Stimulated activated CD8-positive, alpha-beta memory T cell treated with anti-CD3 and anti-CD28 coated beads, Interleukin-2, amount 100 ng/mL, for 1 hour (primary cell): Measurements from ENCODE around the gene FANCI.
"Not testable (repeated sequence)": the region's sequence is repeated elsewhere in the genome, so short reads cannot be mapped to it uniquely, and the experiment has no call there.

Experiments used
- DNase-seq, 2 donors: peaks; one replicate each; pipeline ENCODE4 v3.0.0-alpha.2; 2020; ENCODE audit warnings: low read depth in 2 of 2

FANCI gene

GRCh38 chr15:89225588-89225987 is 18.2 kb upstream of the FANCI start:
- no peak for DNase-seq

- no peak for DNase-seq
Measured at GRCh38 chr15:89226359-89227221, 17.2 kb upstream of the FANCI start.

DNA sequence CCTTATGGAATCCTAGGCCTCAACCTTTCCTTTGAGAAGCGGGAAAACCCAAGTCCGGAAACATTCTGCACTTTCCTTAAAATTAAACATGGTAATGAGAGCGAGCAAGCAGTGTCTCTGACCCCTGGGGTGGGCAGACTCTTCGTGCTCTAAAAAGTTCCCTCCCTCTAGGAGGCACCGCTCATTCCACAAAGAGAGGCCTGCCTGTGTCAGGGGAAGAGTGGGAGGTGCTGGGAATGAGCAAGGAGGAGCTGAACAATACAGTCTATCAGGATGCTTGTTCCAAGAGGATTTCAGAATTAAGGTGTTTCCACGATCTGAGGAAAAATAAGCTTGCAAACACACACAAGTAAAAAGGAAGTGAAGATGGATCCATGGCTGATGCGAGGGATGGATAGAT is 16.4 kb upstream of the FANCI start:
- no peak for DNase-seq

DNA sequence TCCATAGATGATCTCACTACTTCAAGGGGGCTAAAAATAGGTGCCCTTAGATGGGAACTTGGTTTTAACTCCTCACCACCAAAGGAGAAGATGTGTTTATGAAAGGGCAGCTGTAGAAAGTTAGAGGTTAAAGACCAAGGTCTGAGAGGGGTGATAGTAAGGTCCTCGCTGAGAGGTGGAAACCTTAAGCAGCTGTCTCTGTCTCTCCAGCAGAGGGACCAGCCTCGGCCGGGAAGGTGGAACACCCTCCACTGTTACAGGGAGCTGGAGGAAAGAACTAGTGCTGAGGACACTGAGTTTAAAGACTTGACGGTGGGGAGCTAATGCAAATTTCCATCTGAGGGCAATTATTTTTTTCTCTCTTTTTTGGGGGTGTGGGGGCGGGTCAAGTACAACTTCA is 13.5 kb upstream of the FANCI start:
- DNase-seq: no peak

GRCh38 chr15:89231832-89232231 is 11.9 kb upstream of the FANCI start:
- DNase-seq: no peak

DNA sequence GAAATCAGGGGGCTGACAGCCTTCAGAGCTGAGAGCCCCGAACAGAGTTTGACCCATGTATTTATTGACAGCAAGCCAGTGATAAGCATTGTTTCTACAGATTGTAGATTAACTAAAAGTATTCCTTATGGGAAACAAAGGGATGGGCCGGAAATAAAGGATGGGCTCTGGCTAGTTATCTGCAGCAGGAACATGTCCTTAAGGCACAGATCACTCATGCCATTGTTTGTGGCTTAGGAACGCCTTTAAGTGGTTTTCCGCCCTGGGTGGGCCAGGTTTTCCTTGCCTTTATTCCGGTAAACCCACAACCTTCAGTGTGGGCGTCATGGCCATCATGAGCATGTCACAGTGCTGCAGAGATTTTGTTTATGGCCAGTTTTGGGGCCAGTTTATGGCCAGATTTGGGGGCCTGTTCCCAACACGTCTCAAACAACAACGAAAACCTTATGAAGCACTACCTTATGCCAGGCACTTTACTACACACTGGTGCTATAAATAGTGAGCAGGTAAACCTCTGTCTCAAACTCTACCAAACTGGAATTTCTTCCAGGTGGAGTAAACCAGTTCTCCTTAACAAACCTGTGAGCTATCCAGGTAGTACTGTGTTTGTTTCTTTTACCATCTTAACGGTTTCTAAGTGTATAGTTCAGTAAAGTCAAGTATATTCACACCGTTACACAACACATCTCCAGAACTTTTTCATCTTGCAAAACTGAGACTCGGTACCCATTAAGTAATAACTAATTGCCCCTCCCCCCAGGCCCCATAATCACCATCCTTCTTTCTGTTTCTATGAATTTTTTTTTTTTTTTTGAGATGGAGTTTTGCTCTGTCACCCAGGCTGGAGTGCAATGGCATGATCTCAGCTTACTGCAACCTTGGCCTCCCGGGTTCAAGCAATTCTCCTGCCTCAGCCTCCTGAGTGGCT is 3.6 kb upstream of the FANCI start:
- DNase-seq: not testable (repeated sequence)

DNA sequence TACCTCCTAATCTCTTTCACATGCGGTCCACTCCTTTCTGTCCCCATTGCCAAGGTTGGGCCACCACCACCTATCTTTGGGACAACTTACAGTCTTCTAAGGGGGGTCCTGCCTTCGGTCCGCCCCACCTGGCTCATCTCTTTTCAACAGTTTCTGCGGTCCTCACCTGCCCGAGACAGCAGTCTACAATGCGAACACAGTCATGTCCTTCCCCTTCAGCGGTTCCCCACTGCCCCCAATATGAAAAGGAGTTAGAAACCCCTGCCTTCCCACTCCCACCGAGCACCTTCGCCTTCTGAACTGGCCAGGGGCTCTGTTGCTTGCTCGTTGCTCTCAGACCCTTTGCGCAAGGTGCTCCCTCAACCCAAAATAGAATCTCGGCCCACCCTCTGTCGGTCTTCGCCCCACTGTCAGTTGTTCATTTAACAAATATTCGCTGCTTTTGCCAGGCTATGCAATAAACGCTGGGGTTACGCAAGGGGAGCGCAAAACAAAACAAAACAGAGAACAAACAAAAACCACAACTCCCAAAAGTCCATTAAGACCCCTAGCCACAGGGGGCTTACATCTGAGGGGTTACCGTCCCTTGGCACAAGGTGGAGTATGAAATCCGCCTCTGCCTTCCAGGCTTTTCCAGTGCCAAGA is 611 bp upstream of the FANCI start:
- no peak for DNase-seq

- DNase-seq: no peak
Measured at GRCh38 chr15:89244574-89244903, 760 bp downstream of the FANCI start.

- no peak for DNase-seq
Measured at GRCh38 chr15:89247446-89247845, 3.7 kb downstream of the FANCI start.

- no peak for DNase-seq
Measured at GRCh38 chr15:89248584-89248983, 4.8 kb downstream of the FANCI start.

DNA sequence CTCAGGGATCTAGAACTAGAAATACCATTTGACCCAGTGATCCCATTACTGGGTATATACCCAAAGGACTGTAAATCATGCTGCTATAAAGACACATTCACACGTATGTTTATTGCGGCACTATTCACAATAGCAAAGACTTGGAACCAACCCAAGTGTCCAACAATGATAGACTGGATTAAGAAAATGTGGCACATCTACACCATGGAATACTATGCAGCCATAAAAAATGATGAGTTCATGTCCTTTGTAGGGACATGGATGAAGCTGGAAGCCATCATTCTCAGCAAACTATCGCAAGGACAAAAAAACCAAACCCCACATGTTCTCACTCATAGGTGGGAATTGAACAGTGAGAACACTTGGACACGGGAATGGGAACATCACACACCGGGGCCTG is 6.4 kb downstream of the FANCI start:
- DNase-seq: not testable (repeated sequence)

DNA sequence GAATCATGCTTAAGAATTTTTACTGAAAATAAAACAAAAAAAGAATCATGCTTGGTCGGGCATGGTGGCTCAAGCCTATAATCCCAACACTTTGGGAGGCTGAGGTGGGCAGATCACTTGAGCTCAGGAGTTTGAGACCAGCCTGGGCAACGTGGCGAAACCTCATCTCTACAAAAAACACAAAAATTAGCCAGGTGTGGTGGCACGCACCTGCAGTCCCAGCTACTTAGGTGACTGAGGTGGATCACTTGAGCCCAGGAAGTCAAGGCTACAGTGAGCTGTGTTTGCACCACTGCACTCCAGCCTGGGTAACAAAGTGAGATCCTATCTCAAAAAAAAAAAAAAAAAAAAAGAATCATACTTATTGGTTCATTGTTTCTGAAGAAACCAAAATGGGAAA is 33.5 kb downstream of the FANCI start:
- not testable (repeated sequence) for DNase-seq

GRCh38 chr15:89278307-89278706 is 34.5 kb downstream of the FANCI start:
- no peak for DNase-seq

DNA sequence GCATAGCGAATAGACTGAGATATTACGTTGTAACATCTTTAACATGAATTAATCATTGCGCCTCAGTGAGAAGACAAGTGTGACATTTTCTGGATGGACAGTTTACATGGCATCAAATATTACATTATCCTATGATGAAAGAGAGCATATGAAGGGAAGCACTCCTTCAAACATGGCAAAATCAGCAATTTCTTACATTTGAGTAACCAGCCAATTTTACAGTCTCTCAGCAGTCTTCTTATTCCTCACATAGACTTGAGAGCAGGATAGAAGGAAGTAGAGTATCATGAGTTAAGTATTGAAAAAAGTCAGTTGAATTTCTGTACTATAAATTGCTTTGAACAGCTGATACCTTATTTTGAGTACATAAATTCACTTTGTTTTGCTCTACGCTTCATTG is 38.9 kb downstream of the FANCI start:
- no peak for DNase-seq

- no peak for DNase-seq
Measured at GRCh38 chr15:89283201-89283600, 39.4 kb downstream of the FANCI start.

- no peak for DNase-seq
Measured at GRCh38 chr15:89291934-89292438, 48.2 kb downstream of the FANCI start.

DNA sequence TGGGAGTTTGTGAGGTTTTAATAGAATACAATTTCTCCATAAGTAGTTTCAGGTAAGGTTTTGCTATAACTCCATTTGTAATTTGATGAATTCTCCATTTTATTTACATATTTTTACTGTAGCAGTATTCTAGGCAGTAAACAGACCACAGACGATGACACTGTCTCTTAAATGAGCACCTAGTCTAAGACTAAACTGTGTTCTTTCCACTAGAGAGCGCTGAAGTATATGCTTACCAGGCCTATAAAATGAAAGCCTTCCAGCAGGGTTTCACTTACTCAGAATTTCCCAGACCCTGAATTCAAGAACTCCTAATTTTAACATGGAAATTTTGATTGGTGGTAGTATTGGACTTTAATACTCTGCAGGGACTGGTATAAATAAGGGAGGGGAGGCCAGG is 49.2 kb downstream of the FANCI start:
- no peak for DNase-seq

DNA sequence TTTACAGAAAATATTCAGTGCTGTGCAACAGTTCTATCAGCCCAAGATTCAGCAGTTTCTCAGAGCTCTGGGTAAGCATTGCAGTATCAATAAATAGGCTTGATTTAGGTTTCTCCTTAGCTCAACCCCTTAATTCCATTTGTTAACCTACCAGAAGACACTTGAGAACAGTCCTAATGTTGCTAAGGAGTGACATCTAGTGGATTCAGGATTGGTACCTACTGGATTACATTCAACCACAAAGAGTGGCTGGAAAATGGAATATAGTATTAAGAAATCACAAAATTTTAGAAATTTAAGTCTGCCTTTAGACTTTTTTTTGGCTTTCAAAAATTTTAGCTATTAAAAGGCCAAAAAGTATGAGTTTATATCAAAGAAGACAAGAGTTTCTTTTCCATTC is 56.1 kb downstream of the FANCI start:
- no peak for DNase-seq

DNA sequence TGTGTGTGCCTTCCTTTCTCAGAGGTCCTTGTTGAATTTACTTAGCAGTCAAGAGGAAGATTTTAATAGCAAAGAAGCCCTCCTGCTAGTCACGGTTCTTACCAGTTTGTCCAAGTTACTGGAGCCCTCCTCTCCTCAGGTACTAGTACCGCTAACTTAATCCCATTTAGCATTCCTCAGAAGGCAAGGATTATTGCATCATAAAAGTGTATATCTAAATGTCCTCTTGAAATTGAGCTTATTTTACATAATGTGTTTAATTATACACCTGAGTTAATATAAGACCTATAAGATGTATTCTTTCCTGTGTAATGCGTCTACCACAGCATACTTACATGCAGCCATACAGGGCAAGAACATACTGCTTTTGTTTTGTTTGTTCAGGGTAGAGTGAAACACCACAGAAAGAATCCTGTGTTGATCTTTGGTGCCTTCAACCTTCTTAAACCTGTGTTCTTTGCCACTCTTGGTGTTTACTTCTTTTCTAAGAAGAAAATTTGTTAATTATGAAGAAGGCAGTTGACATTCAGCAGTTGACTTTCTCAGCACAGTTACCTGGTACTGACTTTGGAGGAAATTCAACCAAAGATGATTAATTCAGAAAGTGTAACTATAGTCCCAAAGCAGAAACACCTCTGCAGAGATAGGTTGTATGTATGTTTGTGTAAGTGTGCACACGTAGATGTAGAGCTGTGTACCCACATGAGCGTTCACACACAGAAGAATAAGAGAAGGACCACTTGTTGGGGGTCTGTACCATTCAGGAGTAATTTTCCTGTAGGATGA is 57.7 kb downstream of the FANCI start:
- no peak for DNase-seq

DNA sequence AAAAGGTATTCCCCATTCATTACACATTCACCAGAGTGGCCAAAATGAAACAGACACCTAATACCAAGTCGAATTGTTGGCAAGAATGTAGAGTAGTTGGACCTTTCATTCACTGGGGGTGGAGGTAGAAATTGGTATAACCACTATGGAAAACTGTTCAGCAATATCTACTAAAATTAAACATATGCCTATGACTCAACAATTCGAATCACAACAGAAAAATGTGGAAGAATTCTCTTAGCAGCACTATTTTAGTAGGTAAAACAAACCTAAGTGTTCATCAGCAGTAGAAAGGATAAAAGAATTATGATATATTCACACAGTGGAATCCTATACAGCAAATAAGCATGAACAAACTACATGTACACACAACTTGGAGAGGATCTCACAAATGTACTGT is 60.2 kb downstream of the FANCI start:
- no peak for DNase-seq

GRCh38 chr15:89305395-89305794 is 61.6 kb downstream of the FANCI start:
- DNase-seq: no peak
